GM12865 (cell line): ENCODE data around the gene OAS3.

ENCODE experiments used
- DNase-seq: peaks from one replicate; pipeline ENCODE4 v3.0.0; 2010; ENCODE audit warnings: low read depth
- H3K4me3 ChIP-seq: 2 replicates; pipeline ENCODE4 v1.5.1; 2011; ENCODE audit warnings: mild to moderate bottlenecking, low read depth, low read length, control low read depth
- CTCF ChIP-seq: IDR thresholded peaks from 2 replicates; pipeline ENCODE4 v1.5.1; 2011; ENCODE audit warnings: low read length, control low read depth, low read depth, inconsistent platforms; ENCODE audit not compliant: insufficient read depth; ENCODE audit errors: missing control alignments

OAS3 gene

GRCh38 chr12:113002155-113002554 is 63.9 kb downstream of the OAS3 start:
- DNase-seq: no peak

GRCh38 chr12:113002676-113003075 is 64.4 kb downstream of the OAS3 start:
- no peak overlapping the region for H3K4me3 ChIP-seq
- no peak for TF ChIP-seq CTCF
- DNase-seq: no peak

More at GRCh38 chr12:113002155-113002554, 63.9 kb downstream of the OAS3 start:
- no peak for TF ChIP-seq CTCF
- no peak overlapping the region for H3K4me3 ChIP-seq

GRCh38 chr12:113003636-113004035 is 65.4 kb downstream of the OAS3 start:
- DNase-seq: no peak
- H3K4me3 ChIP-seq: no peak overlapping the region
- no peak for TF ChIP-seq CTCF

GRCh38 chr12:113005762-113006161 is 67.5 kb downstream of the OAS3 start:
- peak; percentile 6 for TF ChIP-seq CTCF
- no peak for DNase-seq
- no peak overlapping the region for H3K4me3 ChIP-seq

GRCh38 chr12:113006206-113006605 is 67.9 kb downstream of the OAS3 start:
- DNase-seq: no peak
- no peak overlapping the region for H3K4me3 ChIP-seq
- TF ChIP-seq CTCF: no peak

GRCh38 chr12:113006641-113007040 is 68.4 kb downstream of the OAS3 start:
- TF ChIP-seq CTCF: no peak
- no peak overlapping the region for H3K4me3 ChIP-seq
- no peak for DNase-seq

GRCh38 chr12:113007166-113007565 is 68.9 kb downstream of the OAS3 start:
- no peak overlapping the region for H3K4me3 ChIP-seq
- DNase-seq: no peak
- TF ChIP-seq CTCF: no peak
